ENCODE data around the gene PPP2R2C.

The PPP2R2C gene

GRCh38 chr4:6395466-6396228 is 76.8 kb downstream of the PPP2R2C start:
- no peak overlapping the region for H3K4me2 ChIP-seq (ENCODE audit: low read depth, low read length, poor library complexity, severe bottlenecking)
- H3F3A ChIP-seq (ENCODE audit: low read depth): no peaks in the 10 kb centered on the region
- no peaks in the 10 kb centered on the region for H3K36me3 ChIP-seq (ENCODE audit: insufficient read depth, low read length)
- H3K9me3 ChIP-seq (ENCODE audit: insufficient read depth, low read depth, low read length): no peaks in the 10 kb centered on the region
- H4K20me1 ChIP-seq (ENCODE audit: insufficient read depth, low read length, poor library complexity, severe bottlenecking): no peaks in the 10 kb centered on the region
- no peak overlapping the region for H2AFZ ChIP-seq (ENCODE audit: low read length)
- H3K27me3 ChIP-seq (ENCODE audit: insufficient read depth, low read length, poor library complexity, severe bottlenecking): no peaks in the 10 kb centered on the region
- H3K9ac ChIP-seq (ENCODE audit: low read depth, low read length, poor library complexity, severe bottlenecking): no peak overlapping the region
- H3K4me3 ChIP-seq (ENCODE audit: low read length, poor library complexity, severe bottlenecking): no peak overlapping the region
- no peaks in the 10 kb centered on the region for H3K9me2 ChIP-seq (replicated peaks; ENCODE audit: low read depth, low read length)
- H3K79me2 ChIP-seq (ENCODE audit: insufficient read depth, low read length): no peaks in the 10 kb centered on the region
- no peaks in the 10 kb centered on the region for H3K4me1 ChIP-seq (ENCODE audit: insufficient read depth, low read length, poor library complexity, severe bottlenecking)
- TF ChIP-seq EZH2phosphoT487 (IDR thresholded peaks at IDR 0.05; ENCODE audit: borderline replicate concordance) (no peak), CTCF (conservative IDR thresholded peaks at IDR 0.05; ENCODE audit: low read length) (no peak)

- H3K4me2 ChIP-seq (ENCODE audit: low read depth, low read length, poor library complexity, severe bottlenecking): no peak overlapping the region
- no peaks in the 10 kb centered on the region for H3K27me3 ChIP-seq (ENCODE audit: insufficient read depth, low read length, poor library complexity, severe bottlenecking)
- no peaks in the 10 kb centered on the region for H3F3A ChIP-seq (ENCODE audit: low read depth)
- no peaks in the 10 kb centered on the region for H3K9me2 ChIP-seq (replicated peaks; ENCODE audit: low read depth, low read length)
- H2AFZ ChIP-seq (ENCODE audit: low read length): no peak overlapping the region
- no peak overlapping the region for H3K9ac ChIP-seq (ENCODE audit: low read depth, low read length, poor library complexity, severe bottlenecking)
- H3K36me3 ChIP-seq (ENCODE audit: insufficient read depth, low read length): no peaks in the 10 kb centered on the region
- H3K9me3 ChIP-seq (ENCODE audit: insufficient read depth, low read depth, low read length): no peaks in the 10 kb centered on the region
- no peaks in the 10 kb centered on the region for H4K20me1 ChIP-seq (ENCODE audit: insufficient read depth, low read length, poor library complexity, severe bottlenecking)
- no peak overlapping the region for H3K4me3 ChIP-seq (ENCODE audit: low read length, poor library complexity, severe bottlenecking)
- H3K79me2 ChIP-seq (ENCODE audit: insufficient read depth, low read length): no peaks in the 10 kb centered on the region
- no peak for TF ChIP-seq EZH2phosphoT487 (IDR thresholded peaks at IDR 0.05; ENCODE audit: borderline replicate concordance)
- TF ChIP-seq CTCF (conservative IDR thresholded peaks at IDR 0.05; ENCODE audit: low read length): no peak
- no peaks in the 10 kb centered on the region for H3K4me1 ChIP-seq (ENCODE audit: insufficient read depth, low read length, poor library complexity, severe bottlenecking)
Observed at GRCh38 chr4:6394671-6395081, 77.7 kb downstream of the PPP2R2C start.

GRCh38 chr4:6393544-6394475 is 78.6 kb downstream of the PPP2R2C start:
- no peaks in the 10 kb centered on the region for H3K4me1 ChIP-seq (ENCODE audit: insufficient read depth, low read length, poor library complexity, severe bottlenecking)
- no peaks in the 10 kb centered on the region for H4K20me1 ChIP-seq (ENCODE audit: insufficient read depth, low read length, poor library complexity, severe bottlenecking)
- TF ChIP-seq CTCF (conservative IDR thresholded peaks at IDR 0.05; ENCODE audit: low read length) (no peak), EZH2phosphoT487 (IDR thresholded peaks at IDR 0.05; ENCODE audit: borderline replicate concordance) (no peak)
- no peaks in the 10 kb centered on the region for H3K9me2 ChIP-seq (replicated peaks; ENCODE audit: low read depth, low read length)
- H3K36me3 ChIP-seq (ENCODE audit: insufficient read depth, low read length): no peaks in the 10 kb centered on the region
- no peak overlapping the region for H3K4me3 ChIP-seq (ENCODE audit: low read length, poor library complexity, severe bottlenecking)
- no peak overlapping the region for H2AFZ ChIP-seq (ENCODE audit: low read length)
- no peak overlapping the region for H3K4me2 ChIP-seq (ENCODE audit: low read depth, low read length, poor library complexity, severe bottlenecking)
- H3K9me3 ChIP-seq (ENCODE audit: insufficient read depth, low read depth, low read length): no peaks in the 10 kb centered on the region
- no peaks in the 10 kb centered on the region for H3F3A ChIP-seq (ENCODE audit: low read depth)
- no peaks in the 10 kb centered on the region for H3K27me3 ChIP-seq (ENCODE audit: insufficient read depth, low read length, poor library complexity, severe bottlenecking)
- no peaks in the 10 kb centered on the region for H3K79me2 ChIP-seq (ENCODE audit: insufficient read depth, low read length)
- no peak overlapping the region for H3K9ac ChIP-seq (ENCODE audit: low read depth, low read length, poor library complexity, severe bottlenecking)
